Ishikawa (cell line): ENCODE data around the gene CCDC69.

Experiments used
- CEBPB ChIP-seq: IDR thresholded peaks from 2 replicates; pipeline ENCODE4 v1.6.1; 2012
- EP300 ChIP-seq: IDR thresholded peaks from 2 replicates; pipeline ENCODE4 v1.6.1; 2012; ENCODE audit warnings: borderline replicate concordance
- NFIC ChIP-seq: IDR thresholded peaks from 2 replicates; pipeline ENCODE4 v1.6.1; 2012
- TAF1 ChIP-seq: IDR thresholded peaks from 2 replicates; pipeline ENCODE4 v1.6.1; 2012; ENCODE audit warnings: low read depth, mild to moderate bottlenecking
- YY1 ChIP-seq: IDR thresholded peaks from 2 replicates; pipeline ENCODE4 v1.6.1; 2012; ENCODE audit warnings: low read depth
- TF ChIP-seq, protein P1 (sequence below): IDR thresholded peaks from 2 replicates; pipeline ENCODE4 v1.6.1; 2012; ENCODE audit warnings: low read depth, mild to moderate bottlenecking
- TF ChIP-seq, protein P2 (sequence below): IDR thresholded peaks from 2 replicates; pipeline ENCODE4 v1.6.1; 2012

DNA sequence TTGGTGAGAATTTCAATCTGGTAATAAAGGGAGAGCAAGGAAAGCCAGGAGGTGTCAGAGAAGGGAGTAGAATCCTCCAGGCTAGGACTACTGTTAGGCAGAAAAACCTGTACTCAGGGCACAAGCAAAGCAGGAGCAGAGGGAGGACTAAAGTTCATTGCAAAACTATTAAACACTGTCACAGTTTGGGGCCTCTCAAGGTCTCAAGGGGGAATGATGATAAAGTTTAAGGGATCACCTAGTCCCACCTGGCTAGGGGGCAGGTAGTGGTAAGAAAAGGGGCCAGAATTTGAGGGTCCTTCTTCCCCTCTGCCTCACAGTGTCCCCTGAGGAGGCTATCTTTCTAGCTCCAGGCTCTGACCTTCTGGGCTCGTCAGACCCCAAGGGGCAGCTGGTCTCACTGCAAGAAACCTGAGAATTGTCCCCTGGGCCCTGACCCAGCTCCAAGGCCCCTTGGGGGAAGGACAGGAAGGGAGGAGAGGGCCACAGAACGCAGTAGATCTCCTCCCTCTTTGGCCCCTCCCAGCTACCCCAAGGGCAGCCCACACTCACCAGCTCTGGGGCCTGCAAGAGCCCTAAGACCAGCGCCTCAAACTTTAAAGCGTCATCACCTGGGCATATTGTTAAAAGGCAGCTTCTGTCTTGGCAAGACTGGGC lies 974 bp downstream of the CCDC69 start:
- TF ChIP-seq NFIC (no peak), EP300 (no peak), CEBPB (no peak), TAF1 (no peak), YY1 (no peak)
- TF ChIP-seq, protein P1, sequence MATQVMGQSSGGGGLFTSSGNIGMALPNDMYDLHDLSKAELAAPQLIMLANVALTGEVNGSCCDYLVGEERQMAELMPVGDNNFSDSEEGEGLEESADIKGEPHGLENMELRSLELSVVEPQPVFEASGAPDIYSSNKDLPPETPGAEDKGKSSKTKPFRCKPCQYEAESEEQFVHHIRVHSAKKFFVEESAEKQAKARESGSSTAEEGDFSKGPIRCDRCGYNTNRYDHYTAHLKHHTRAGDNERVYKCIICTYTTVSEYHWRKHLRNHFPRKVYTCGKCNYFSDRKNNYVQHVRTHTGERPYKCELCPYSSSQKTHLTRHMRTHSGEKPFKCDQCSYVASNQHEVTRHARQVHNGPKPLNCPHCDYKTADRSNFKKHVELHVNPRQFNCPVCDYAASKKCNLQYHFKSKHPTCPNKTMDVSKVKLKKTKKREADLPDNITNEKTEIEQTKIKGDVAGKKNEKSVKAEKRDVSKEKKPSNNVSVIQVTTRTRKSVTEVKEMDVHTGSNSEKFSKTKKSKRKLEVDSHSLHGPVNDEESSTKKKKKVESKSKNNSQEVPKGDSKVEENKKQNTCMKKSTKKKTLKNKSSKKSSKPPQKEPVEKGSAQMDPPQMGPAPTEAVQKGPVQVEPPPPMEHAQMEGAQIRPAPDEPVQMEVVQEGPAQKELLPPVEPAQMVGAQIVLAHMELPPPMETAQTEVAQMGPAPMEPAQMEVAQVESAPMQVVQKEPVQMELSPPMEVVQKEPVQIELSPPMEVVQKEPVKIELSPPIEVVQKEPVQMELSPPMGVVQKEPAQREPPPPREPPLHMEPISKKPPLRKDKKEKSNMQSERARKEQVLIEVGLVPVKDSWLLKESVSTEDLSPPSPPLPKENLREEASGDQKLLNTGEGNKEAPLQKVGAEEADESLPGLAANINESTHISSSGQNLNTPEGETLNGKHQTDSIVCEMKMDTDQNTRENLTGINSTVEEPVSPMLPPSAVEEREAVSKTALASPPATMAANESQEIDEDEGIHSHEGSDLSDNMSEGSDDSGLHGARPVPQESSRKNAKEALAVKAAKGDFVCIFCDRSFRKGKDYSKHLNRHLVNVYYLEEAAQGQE = no peak
- TF ChIP-seq, protein P2, sequence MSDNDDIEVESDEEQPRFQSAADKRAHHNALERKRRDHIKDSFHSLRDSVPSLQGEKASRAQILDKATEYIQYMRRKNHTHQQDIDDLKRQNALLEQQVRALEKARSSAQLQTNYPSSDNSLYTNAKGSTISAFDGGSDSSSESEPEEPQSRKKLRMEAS = no peak
